HPDE6-E6E7 (cell line): ENCODE results near the gene GAS2L1.

Source experiments
- DNase-seq: peaks from one replicate; pipeline ENCODE4 v3.0.0; 2011; ENCODE audit warnings: missing footprints; ENCODE audit errors: extremely low spot score

GAS2L1 gene

DNA sequence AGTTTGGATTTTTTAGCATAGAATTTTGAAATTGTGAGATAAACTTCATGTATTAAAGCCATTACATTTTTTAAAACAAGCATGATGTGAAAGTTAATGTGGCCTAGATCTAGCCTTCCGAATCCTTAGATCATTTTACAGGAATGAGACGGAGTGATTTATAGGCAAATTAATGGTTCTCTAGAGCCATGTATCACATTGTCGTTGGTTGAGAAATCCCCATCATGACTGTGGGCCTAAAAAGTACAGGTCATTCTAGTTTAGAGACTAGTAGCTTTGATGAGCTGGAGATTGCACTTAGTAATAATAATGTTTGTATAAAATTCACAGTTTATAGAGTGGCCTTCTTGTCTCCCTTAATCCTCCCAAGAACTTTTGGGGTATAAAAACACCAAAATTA lies 31.3 kb upstream of the GAS2L1 start:
- no peak for DNase-seq

DNA sequence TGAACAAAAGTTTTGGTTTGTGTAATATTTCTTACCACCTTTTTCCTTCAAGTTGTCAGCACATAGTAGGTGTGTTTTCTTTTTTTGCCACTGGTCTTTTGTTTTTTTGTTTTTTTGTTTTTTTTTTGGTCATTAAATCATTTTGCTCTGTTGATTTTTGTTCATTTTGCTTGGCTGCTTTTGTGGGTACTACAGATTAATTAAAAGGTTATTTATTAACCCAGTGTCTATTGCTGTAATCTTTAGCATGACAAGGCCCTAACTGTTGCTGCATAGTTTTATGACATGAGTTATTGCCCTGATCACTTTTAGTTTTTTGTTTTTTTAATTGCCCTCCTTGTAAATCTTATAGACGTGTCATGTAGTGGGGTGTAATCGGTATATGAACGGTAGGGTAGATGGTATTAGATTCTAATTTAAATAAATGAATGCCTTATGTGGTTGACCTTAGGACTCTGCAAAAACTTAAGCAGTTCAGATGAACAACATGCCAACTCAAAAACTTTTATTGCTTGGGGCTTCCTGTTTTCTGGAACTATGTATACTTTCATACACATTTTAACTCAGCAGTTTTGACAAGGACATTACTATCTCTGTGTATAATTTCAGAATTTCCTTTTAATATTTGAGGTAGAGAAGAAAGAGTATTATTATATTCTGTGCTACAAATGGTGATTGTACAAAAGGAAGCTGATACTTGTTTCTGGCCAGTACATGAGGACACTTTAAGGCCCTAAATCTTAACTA lies 30.5 kb upstream of the GAS2L1 start:
- no peak for DNase-seq

DNA sequence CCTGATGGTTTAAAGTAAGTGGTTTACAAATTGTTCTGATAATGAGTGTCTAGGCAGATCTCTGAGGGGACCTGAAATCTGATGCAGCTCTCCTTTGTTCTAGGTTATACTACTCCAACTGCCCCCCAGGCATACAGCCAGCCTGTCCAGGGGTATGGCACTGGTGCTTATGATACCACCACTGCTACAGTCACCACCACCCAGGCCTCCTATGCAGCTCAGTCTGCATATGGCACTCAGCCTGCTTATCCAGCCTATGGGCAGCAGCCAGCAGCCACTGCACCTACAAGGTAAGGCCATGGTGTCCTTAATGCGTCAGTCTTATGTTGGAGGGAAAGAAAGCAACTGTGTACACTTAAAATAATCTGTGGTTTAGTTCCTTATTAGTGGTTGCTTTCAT lies 28.5 kb upstream of the GAS2L1 start:
- no peak for DNase-seq

DNA sequence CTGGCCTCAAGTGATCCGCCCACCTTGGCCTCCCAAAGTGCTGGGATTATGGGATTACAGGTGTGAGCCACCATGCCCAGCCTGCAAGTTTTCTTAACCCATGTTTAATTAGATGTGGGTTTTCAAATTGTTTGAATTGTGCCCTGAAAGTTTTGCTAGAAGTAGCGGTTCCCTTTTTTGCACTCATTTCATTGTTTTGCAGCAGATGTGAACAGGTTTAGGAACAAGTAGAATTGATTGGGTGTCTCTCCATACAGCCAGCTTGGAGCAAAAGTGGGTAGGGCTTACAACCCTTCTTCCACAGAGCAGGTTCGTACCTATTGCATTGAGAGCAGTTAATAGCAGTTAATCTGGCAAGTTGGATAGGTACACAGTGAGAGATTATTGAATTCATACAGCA lies 22.3 kb upstream of the GAS2L1 start:
- DNase-seq: no peak

DNA sequence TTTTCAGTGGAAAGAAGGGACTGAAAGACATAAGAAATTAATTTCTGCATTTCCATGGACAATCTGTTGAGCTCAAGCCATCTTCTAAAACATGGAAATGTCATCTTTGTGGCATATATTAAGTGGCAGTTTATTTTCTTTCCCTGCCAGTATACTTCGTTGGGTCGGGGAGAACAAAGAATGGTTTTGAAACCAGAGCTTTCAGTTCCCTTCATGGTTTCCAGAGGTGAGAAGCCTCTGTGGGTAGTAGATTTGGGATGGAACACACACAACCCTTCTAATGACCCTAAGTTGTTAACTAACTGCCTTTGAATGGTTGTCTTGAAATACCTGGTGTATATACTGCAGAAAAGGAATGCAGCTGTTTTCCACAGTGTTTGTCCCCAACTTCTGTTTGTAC lies 17.6 kb upstream of the GAS2L1 start:
- no peak for DNase-seq

DNA sequence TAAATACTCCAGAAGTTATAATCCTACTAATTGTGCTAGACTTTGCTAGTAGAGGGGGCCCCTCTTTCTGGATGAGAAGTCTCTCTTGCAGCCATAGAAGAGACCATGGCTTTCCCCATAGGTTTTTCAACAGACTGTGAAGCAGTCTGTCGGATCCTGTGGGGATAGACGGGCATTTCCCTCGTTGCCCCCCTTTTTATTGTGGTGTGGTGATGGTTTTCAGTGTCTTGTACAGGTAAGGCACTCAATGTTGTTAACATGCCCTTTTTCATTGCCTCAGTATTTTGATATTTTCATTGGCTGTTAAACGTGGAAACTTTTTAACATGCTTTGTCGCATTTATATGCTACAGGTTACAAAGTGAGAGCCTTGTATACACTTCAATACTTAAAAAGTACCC lies 16.4 kb upstream of the GAS2L1 start:
- no peak for DNase-seq

- DNase-seq: no peak
These were observed 15.2 kb upstream of the GAS2L1 start for GRCh38 chr22:29291215-29291614.

GRCh38 chr22:29292379-29292778 lies 14.1 kb upstream of the GAS2L1 start:
- DNase-seq: no peak

GRCh38 chr22:29298641-29299040 lies 7.8 kb upstream of the GAS2L1 start:
- DNase-seq: no peak

DNA sequence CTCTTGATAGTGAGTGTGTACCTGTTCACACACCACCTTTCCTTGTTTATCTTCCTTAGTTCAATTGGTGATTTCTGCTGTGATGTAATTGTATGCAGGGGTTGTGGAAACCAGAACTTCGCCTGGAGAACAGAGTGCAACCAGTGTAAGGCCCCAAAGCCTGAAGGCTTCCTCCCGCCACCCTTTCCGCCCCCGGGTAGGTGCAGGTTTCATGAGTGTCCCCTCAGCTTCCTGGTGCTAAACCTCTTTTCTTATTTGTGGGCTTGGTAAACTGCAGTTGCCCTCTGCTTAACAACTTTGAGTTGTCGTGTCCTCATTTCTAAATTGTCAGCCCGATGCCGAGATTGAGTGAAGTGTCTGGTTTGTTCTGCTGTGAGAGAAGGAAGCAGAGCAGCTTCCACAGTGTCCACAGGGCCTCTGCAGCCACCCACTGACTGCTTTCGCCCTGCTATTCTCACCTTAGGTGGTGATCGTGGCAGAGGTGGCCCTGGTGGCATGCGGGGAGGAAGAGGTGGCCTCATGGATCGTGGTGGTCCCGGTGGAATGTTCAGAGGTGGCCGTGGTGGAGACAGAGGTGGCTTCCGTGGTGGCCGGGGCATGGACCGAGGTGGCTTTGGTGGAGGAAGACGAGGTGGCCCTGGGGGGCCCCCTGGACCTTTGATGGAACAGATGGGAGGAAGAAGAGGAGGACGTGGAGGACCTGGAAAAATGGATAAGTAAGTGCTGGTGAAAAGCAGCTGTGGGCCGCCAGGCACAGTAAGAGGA lies 7.1 kb upstream of the GAS2L1 start:
- DNase-seq: no peak

DNA sequence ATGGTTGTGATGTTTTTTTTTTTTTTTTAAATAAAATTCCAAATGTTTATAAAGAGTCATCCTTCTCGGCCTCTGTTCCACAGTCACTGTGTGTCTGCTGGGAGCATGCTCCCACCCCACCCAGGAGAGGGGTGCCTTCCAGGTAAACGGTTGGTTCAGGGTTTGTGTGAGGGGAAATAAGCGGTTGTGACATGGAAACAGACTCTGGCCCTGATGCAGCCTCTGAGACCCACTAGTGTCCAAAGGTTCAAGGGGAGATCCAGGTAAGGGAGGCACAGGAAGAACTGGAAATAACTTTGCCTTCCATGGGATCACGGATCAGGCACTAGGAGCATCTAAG lies 6.0 kb upstream of the GAS2L1 start:
- DNase-seq: no peak

DNA sequence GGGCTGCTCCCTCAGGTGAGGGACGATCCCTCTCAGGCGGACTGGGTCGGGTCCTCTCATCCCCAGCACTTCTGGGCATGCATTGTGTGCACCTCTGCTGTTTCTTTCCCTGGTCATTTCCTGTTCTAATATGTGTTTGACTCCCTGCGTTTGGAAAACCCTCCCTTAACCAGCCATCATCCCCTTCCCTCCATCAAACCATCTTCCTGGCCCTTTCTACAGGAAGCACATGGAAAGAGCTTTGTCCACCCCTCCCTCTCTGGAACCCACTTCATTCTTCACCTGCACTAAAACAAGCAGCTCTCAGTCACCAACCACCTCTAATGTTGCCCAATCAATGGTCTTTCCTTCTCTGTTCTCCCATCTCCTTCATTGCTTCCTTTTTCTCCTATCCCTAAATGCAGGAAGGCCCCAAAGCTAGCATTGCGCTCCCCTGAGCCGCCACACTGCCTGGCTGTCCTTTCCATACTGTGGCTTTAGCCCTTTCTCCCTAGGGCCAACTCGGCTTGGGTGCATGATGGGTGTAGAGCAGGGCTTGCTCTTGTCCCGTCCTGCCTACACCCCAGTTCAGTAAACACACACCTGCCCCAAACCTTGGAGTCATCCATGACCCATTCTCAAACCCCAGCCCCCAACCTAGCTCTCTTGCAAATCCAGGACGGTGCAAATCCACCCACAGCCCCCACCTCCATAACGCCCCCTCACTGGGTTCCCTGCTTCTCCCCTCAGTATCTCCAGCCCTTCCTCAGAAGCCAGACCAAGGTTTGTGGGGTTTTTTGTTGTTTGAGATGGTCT lies 5.4 kb upstream of the GAS2L1 start:
- no peak for DNase-seq

DNA sequence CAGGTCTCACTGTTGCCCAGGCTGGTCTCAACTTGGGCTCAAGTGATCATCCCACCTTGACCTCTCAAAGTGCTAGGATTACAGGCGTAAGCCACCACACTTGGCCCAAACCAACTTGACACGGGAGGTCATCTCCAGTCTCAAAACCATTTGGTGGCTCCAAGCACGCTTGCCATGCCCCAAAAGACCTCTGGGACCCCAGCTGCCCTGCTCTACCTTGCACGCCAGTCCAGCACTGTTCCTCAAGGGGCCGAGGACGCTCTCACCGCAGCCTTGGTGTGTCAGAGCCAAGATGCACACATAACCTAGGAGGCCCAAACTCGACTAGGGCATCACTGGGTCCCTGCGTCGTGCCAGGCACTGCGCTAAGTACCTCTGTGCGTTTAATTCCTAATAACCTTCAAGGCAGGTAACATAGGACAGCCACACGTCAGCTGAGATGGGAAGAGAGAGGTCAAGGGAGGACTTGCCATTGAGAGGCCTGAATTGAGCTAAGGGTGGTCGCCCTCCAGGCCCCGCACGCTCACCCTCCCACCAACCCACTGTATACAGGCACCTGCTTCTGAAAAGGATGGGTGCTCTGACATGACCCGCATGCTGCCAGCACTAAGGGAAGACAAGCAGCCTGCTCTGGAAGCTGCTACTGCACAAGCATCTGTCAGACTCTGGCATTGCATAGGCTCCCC lies 4.6 kb upstream of the GAS2L1 start:
- no peak for DNase-seq

DNA sequence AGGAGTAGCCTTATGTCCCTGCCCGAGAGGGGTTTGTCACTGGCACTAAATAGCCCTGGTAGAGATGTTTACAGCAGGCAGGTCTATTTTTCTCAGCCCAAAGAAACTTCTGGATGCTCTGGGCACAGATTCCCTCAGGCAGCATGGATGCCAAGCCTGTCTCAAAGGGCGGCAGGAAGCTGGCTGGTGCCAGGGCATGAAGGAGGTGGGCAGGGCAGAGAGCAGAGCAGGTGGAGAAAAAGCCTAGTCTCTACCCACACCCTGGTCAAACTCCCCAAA lies 4.1 kb upstream of the GAS2L1 start:
- DNase-seq: no peak

DNA sequence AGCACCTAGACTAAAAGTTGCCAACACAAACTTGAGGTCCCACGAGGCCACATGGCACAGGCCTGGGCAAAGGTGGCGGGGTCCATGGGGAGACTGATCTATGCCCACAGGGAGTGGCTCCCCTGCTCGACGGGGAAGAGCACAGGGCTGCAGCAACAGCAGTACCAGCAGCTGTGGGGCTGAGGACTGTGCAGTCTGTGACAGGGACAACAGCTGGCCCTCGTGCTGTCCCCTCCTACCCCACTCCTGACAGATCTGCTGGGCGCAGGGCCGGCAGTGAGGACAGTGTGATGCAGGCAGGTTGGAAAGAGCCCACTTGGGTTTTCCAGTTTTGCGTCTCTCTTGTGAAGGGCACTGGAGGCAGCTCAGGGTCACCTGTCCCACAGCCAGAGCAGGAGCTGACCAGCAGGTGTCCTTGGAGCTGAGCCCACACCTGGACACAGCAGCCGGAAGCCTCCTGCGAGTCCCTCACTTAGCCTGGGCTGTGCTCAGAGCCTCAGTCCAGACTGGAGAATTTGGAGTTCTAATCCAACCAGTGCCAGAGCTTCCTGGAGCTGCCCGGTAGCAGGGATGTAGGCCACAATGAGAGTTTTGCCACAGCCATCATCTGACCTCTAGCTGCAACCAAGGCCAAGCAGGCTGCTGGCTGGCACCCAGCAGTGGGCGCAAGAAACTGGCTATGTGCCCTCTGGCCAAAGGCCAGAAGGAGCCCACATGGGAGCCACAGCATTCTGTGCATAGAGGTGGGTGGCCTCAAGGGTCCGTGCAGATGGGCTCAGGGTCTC lies 3.6 kb upstream of the GAS2L1 start:
- no peak for DNase-seq

DNA sequence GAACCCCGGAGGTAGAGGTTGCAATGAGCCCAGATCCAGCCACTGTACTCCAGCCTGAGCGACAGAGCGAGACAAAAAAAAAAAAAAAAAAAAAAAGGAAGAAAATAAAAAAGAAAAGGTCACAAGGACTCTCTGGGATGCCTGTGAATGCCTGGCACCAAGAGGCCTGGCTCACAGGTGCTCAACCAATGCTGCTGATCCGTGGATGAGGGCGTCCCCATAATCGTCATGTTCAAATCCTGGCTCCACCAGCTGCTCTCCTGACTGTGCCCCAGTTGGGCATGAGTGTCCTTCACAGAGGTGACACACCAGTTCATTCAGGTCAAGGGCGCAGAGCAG lies 645 bp upstream of the GAS2L1 start:
- no peak for DNase-seq

- DNase-seq: peak; percentile 63
These were observed 565 bp downstream of the GAS2L1 start for GRCh38 chr22:29306835-29307595.

GRCh38 chr22:29307596-29308147 lies 1.2 kb downstream of the GAS2L1 start:
- no peak for DNase-seq

DNA sequence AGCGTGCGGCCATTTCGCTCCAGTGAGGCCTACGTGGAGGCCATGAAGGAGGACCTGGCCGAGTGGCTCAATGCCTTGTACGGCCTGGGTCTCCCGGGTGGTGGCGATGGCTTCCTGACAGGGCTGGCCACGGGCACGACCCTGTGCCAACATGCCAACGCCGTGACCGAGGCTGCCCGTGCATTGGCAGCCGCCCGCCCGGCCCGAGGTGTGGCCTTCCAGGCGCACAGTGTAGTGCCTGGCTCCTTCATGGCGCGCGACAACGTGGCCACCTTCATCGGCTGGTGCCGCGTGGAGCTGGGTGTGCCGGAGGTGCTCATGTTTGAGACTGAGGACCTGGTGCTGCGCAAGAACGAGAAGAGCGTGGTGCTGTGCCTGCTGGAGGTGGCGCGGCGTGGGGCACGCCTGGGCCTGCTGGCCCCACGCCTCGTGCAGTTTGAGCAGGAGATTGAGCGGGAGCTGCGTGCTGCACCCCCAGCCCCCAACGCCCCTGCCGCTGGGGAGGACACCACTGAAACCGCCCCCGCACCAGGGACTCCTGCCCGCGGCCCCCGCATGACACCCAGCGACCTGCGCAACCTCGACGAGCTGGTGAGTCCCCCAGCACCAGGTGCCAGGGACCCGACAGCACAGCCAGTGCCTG lies 1.8 kb downstream of the GAS2L1 start:
- DNase-seq: no peak

GRCh38 chr22:29308791-29309262 lies 2.4 kb downstream of the GAS2L1 start:
- peak; percentile 68 for DNase-seq
